Fibroblast of lung (primary cell): ENCODE data around the gene TERB1. TPM values are rescaled to one million over a fixed set of nuclear protein-coding genes. Genes with fewer than 3 reads are reported as not detected.

Experiments
- DNase-seq, 2 donors: peaks; one replicate each; pipeline versions ENCODE4 v3.0.0 to v3.0.0-alpha.2; 2010; ENCODE audit warnings: low read depth in 2 of 2
- H2AFZ ChIP-seq: 2 replicates; pipeline ENCODE4 v1.5.1; 2012; ENCODE audit warnings: low read length, control low read depth, inconsistent platforms
- H3K27ac ChIP-seq: 2 replicates; pipeline ENCODE4 v1.5.1; 2011; ENCODE audit warnings: low read length, control low read depth; ENCODE audit not compliant: insufficient read depth
- H3K27me3 ChIP-seq: 2 replicates; pipeline ENCODE4 v1.5.1; 2011; ENCODE audit warnings: mild to moderate bottlenecking, low read length; ENCODE audit not compliant: control insufficient read depth, insufficient read depth
- H3K36me3 ChIP-seq: 2 replicates; pipeline ENCODE4 v1.5.1; 2011; ENCODE audit warnings: low read length; ENCODE audit not compliant: control insufficient read depth, insufficient read depth
- H3K4me1 ChIP-seq: 2 replicates; pipeline ENCODE4 v1.5.1; 2011; ENCODE audit warnings: low read length; ENCODE audit not compliant: control insufficient read depth, insufficient read depth; ENCODE audit errors: extremely low read depth
- H3K4me2 ChIP-seq: 2 replicates; pipeline ENCODE4 v1.5.1; 2011; ENCODE audit warnings: low read length, control low read depth; ENCODE audit not compliant: insufficient read depth; ENCODE audit errors: extremely low read depth
- H3K4me3 ChIP-seq, 4 experiments: fragments of 200-600 bp in 1 of 4; sonication (generic) in 1 of 4; replicated peaks in 1 of 4; 2 replicates each; pipeline ENCODE4 v1.5.1; 2011 to 2016; ENCODE audit warnings: low read length in 4 of 4, low read depth in 3 of 4, mild to moderate bottlenecking in 3 of 4, control low read depth in 2 of 4, inconsistent platforms in 1 of 4, mixed read lengths in 1 of 4; ENCODE audit not compliant: insufficient read depth in 1 of 4; ENCODE audit errors: control extremely low read depth in 1 of 4
- H3K79me2 ChIP-seq: 2 replicates; pipeline ENCODE4 v1.5.1; 2012; ENCODE audit warnings: mild to moderate bottlenecking, low read length, inconsistent platforms; ENCODE audit not compliant: control insufficient read depth, insufficient read depth
- H3K9ac ChIP-seq: 2 replicates; pipeline ENCODE4 v1.5.1; 2011; ENCODE audit warnings: mild to moderate bottlenecking, low read length, control low read depth; ENCODE audit not compliant: insufficient read depth
- H3K9me3 ChIP-seq: 2 replicates; pipeline ENCODE4 v1.5.1; 2012; ENCODE audit warnings: low read depth, low read length; ENCODE audit not compliant: control insufficient read depth, insufficient read depth
- H4K20me1 ChIP-seq: 2 replicates; pipeline ENCODE4 v1.5.1; 2011; ENCODE audit warnings: low read length; ENCODE audit not compliant: control insufficient read depth, insufficient read depth; ENCODE audit errors: extremely low read depth
- EZH2 ChIP-seq: IDR thresholded peaks from 2 replicates; pipeline ENCODE4 v1.5.1; 2012; ENCODE audit warnings: low read length, control low read depth, mild to moderate bottlenecking; ENCODE audit errors: missing control alignments
- polyA plus RNA-seq, 2 donors: library from polyadenylated mRNA; depleted of rRNA in 1 of 2; stranded (reverse) in 1 of 2; unstranded in 1 of 2; fragments of >200 nt; gene quantifications; 2 replicates each; pipeline ENCODE4 v1.2.1, GENCODE V29; 2011 to 2012; ENCODE audit warnings: missing spikeins in 1 of 2
- total RNA-seq: library from RNA; depleted of rRNA; stranded (reverse); fragments of >200 nt; gene quantifications from 2 replicates; pipeline ENCODE4 v1.2.1, GENCODE V29; 2014
- TF ChIP-seq, protein P1 (sequence below), 2 donors: IDR thresholded peaks in 1 of 2; conservative IDR thresholded peaks in 1 of 2; 1 replicate in 1 of 2; 2 replicates in 1 of 2; pipeline ENCODE4 v1.5.1; 2011 to 2012; ENCODE audit warnings: low read length in 2 of 2, control low read depth in 1 of 2, inconsistent platforms in 1 of 2, low read depth in 1 of 2, mild to moderate bottlenecking in 1 of 2

TERB1 gene
- total and polyA plus RNA-seq, 2 donors (not counting 1 experiment from before 2014, with no cell fraction given): 0.17 TPM; not detected in 1

DNA sequence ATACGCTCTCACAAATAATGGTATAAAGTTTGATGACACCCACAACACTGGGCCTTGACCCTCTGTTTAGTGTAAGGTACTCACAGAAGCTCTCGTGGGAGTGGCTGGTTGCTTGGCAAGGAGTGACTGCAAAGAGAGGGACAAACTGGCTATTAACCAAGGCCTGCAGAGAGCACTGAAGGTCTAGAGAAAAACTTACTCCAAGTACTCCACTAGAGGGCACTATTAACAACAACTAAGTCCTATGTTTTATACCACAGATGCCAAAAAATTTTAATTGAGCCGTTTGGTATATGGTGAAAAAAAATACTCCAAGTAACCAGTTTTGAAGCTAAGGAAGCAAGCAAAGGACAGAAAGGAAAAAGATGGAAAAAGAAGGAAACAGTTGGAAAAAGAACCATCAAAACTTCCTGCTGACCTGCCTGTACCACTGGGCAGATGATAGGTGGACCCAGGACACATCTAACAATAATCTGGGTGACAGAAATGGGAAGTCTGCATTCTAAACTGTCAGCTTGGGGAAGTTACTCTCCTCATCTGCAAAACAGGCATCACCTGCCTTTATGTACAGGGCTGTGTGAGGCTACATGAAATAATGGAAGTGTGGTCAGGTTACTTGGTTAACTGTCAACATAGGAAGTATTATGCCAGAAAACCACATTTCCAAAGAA, 73.1 kb downstream of the TERB1 start:
- H3K4me1 ChIP-seq: no peaks in the 10 kb centered on the region
- no peak overlapping the region for H3K27ac ChIP-seq
- H3K27me3 ChIP-seq: no peaks in the 10 kb centered on the region
- H4K20me1 ChIP-seq: no peaks in the 10 kb centered on the region
- no peak overlapping the region for H3K4me3 ChIP-seq
- peaks cover 36% of the 10 kb centered on the region for H3K36me3 ChIP-seq
- H3K9me3 ChIP-seq: no peaks in the 10 kb centered on the region
- H3K79me2 ChIP-seq: no peaks in the 10 kb centered on the region
- H3K4me2 ChIP-seq: no peak overlapping the region
- H2AFZ ChIP-seq: no peak overlapping the region
- TF ChIP-seq, protein P1, sequence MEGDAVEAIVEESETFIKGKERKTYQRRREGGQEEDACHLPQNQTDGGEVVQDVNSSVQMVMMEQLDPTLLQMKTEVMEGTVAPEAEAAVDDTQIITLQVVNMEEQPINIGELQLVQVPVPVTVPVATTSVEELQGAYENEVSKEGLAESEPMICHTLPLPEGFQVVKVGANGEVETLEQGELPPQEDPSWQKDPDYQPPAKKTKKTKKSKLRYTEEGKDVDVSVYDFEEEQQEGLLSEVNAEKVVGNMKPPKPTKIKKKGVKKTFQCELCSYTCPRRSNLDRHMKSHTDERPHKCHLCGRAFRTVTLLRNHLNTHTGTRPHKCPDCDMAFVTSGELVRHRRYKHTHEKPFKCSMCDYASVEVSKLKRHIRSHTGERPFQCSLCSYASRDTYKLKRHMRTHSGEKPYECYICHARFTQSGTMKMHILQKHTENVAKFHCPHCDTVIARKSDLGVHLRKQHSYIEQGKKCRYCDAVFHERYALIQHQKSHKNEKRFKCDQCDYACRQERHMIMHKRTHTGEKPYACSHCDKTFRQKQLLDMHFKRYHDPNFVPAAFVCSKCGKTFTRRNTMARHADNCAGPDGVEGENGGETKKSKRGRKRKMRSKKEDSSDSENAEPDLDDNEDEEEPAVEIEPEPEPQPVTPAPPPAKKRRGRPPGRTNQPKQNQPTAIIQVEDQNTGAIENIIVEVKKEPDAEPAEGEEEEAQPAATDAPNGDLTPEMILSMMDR (conservative IDR thresholded peaks at IDR 0.05 in 1 of 2, IDR thresholded peaks at IDR 0.05 in 1 of 2; ENCODE audit: low read depth in 1 of 2, low read length in 2 of 2): peak; percentile 43 to 62
- no peak for TF ChIP-seq EZH2
- H3K9ac ChIP-seq: no peak overlapping the region
- peak; percentile 62 to 83 for DNase-seq

DNA sequence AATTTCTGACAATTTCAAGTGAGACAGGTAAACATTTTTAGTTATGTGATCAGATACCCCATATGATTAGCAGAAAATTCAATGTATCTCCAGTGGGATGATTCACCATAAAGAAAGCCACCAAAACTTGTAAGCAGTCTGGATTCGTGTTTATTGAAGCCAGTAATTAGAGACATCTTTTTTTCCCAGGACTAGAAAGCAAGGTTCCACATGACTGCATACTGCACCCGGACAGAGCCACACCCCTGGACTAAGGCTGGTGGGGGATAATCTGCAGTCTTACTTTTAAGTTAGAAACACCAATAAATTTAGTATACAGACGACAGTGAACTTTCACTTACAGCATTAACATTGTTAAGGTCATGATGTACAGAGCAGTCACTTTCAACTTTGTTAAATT, 80.6 kb downstream of the TERB1 start:
- peaks cover 6% of the 10 kb centered on the region for H3K4me1 ChIP-seq
- no peaks in the 10 kb centered on the region for H3K27me3 ChIP-seq
- peak in 1 of 2 donors; percentile 30 for DNase-seq
- no peak overlapping the region for H3K9ac ChIP-seq
- H2AFZ ChIP-seq: no peak overlapping the region
- H3K79me2 ChIP-seq: no peaks in the 10 kb centered on the region
- peaks cover 13% of the 10 kb centered on the region for H3K36me3 ChIP-seq
- H4K20me1 ChIP-seq: no peaks in the 10 kb centered on the region
- no peak overlapping the region for H3K4me3 ChIP-seq
- H3K27ac ChIP-seq: no peak overlapping the region
- no peaks in the 10 kb centered on the region for H3K9me3 ChIP-seq
- H3K4me2 ChIP-seq: no peak overlapping the region
- TF ChIP-seq, protein P1 (conservative IDR thresholded peaks at IDR 0.05 in 1 of 2, IDR thresholded peaks at IDR 0.05 in 1 of 2; ENCODE audit: low read depth in 1 of 2, low read length in 2 of 2): no peak
- TF ChIP-seq EZH2: no peak

DNA sequence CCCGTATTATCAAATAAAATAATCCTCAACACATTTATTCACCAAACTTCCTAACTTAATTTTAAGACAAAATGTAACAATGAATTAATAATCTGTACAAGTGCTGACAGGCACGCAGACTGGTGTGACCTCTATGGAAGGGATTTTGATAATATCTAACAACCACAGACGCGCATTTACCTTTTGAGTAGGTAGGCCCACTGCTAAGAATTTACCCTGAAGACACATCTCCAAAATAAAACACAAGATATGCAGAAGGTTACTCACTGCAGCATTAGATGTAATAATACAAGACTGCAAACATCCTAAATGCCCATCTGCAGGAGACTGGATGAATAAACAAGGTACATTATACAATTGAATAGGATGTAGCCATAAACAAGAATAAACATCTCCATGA, 82.1 kb downstream of the TERB1 start:
- TF ChIP-seq, protein P1 (conservative IDR thresholded peaks at IDR 0.05 in 1 of 2, IDR thresholded peaks at IDR 0.05 in 1 of 2; ENCODE audit: low read depth in 1 of 2, low read length in 2 of 2): no peak
- no peak for TF ChIP-seq EZH2
- H2AFZ ChIP-seq: no peak overlapping the region

More for the DNA sequence above, 82.1 kb downstream of the TERB1 start:
- H3K4me1 ChIP-seq: peaks cover 6% of the 10 kb centered on the region
- no peak overlapping the region for H3K4me3 ChIP-seq
- H3K4me2 ChIP-seq: no peak overlapping the region
- no peaks in the 10 kb centered on the region for H3K79me2 ChIP-seq
- H3K9ac ChIP-seq: no peak overlapping the region
- H3K27me3 ChIP-seq: no peaks in the 10 kb centered on the region
- peaks cover 8% of the 10 kb centered on the region for H3K36me3 ChIP-seq
- H3K27ac ChIP-seq: no peak overlapping the region
- no peak for DNase-seq
- no peaks in the 10 kb centered on the region for H3K9me3 ChIP-seq
- no peaks in the 10 kb centered on the region for H4K20me1 ChIP-seq
